ENCODE results near the gene METRNL.

The METRNL gene

GRCh38 chr17:83089328-83090132 lies 10.1 kb downstream of the METRNL start:
- FAIRE-seq, result no peak

GRCh38 chr17:83090444-83091256 lies 11.2 kb downstream of the METRNL start:
- DNase-seq (ENCODE audit: insufficient read length, low spot score) (no peak), FAIRE-seq (no peak)

More at GRCh38 chr17:83089328-83090132, 10.1 kb downstream of the METRNL start:
- no peak for DNase-seq (ENCODE audit: insufficient read length, low spot score)

- no peak for DNase-seq (ENCODE audit: insufficient read length, low spot score)
Measured at GRCh38 chr17:83091257-83092141, 12.1 kb downstream of the METRNL start.

GRCh38 chr17:83092186-83092585 lies 12.8 kb downstream of the METRNL start:
- FAIRE-seq, result no peak
- no peak for DNase-seq (ENCODE audit: insufficient read length, low spot score)

More at GRCh38 chr17:83091257-83092141, 12.1 kb downstream of the METRNL start:
- no peak for FAIRE-seq

GRCh38 chr17:83092931-83093330 lies 13.5 kb downstream of the METRNL start:
- no peak for FAIRE-seq
- no peak for DNase-seq (ENCODE audit: insufficient read length, low spot score)

GRCh38 chr17:83093506-83093905 lies 14.1 kb downstream of the METRNL start:
- FAIRE-seq, result no peak

GRCh38 chr17:83094291-83094690 lies 14.9 kb downstream of the METRNL start:
- no peak for FAIRE-seq
- no peak for DNase-seq (ENCODE audit: insufficient read length, low spot score)

More at GRCh38 chr17:83093506-83093905, 14.1 kb downstream of the METRNL start:
- no peak for DNase-seq (ENCODE audit: insufficient read length, low spot score)

GRCh38 chr17:83095016-83095415 lies 15.6 kb downstream of the METRNL start:
- no peak for FAIRE-seq
- no peak for DNase-seq (ENCODE audit: insufficient read length, low spot score)

GRCh38 chr17:83096401-83097224 lies 17.2 kb downstream of the METRNL start:
- peak; percentile 48 for FAIRE-seq

GRCh38 chr17:83097831-83098230 lies 18.4 kb downstream of the METRNL start:
- no peak for FAIRE-seq
- DNase-seq (ENCODE audit: insufficient read length, low spot score), result no peak

More at GRCh38 chr17:83096401-83097224, 17.2 kb downstream of the METRNL start:
- no peak for DNase-seq (ENCODE audit: insufficient read length, low spot score)

GRCh38 chr17:83098241-83099085 lies 19.1 kb downstream of the METRNL start:
- FAIRE-seq (no peak), DNase-seq (ENCODE audit: insufficient read length, low spot score) (no peak)

- DNase-seq (ENCODE audit: insufficient read length, low spot score), result no peak
- FAIRE-seq, result no peak
Measured at GRCh38 chr17:83099086-83099555, 19.7 kb downstream of the METRNL start.

GRCh38 chr17:83099570-83100181 lies 20.3 kb downstream of the METRNL start:
- no peak for FAIRE-seq
- DNase-seq (ENCODE audit: insufficient read length, low spot score), result no peak

GRCh38 chr17:83100220-83100852 lies 20.9 kb downstream of the METRNL start:
- DNase-seq (ENCODE audit: insufficient read length, low spot score) (no peak), FAIRE-seq (peak; percentile 55)

- FAIRE-seq, result no peak
Measured at GRCh38 chr17:83100853-83101391, 21.5 kb downstream of the METRNL start.

GRCh38 chr17:83101805-83102480 lies 22.5 kb downstream of the METRNL start:
- no peak for FAIRE-seq
- DNase-seq (ENCODE audit: insufficient read length, low spot score), result no peak

More at GRCh38 chr17:83100853-83101391, 21.5 kb downstream of the METRNL start:
- no peak for DNase-seq (ENCODE audit: insufficient read length, low spot score)

All from HTR-8/SVneo (cell line).